Stimulated activated memory B cell treated with anti-CD40 and anti-IgM and Interleukin-4, amounts not matched to agents 10 μg/mL and 1 μg/mL and 100 μg/mL, for 72 hours (primary cell): ENCODE measurements around the gene TAF3.

Source experiments
- ATAC-seq: fragments of 150-1000 bp; cut with Tn5 transposase; 2 replicates; pipeline ENCODE4 v1.10.0; 2021
- H3K27ac Mint-ChIP-seq: one replicate; pipeline ENCODE4 v1.8.0; 2022; ENCODE audit warnings: mild to moderate bottlenecking, mixed read lengths
- H3K27me3 Mint-ChIP-seq: one replicate; pipeline ENCODE4 v1.8.0; 2022; ENCODE audit warnings: mixed read lengths
- H3K36me3 Mint-ChIP-seq: one replicate; pipeline ENCODE4 v1.8.0; 2022; ENCODE audit warnings: mixed read lengths
- H3K4me1 Mint-ChIP-seq: one replicate; pipeline ENCODE4 v1.8.0; 2022; ENCODE audit warnings: mixed read lengths
- H3K4me3 Mint-ChIP-seq: one replicate; pipeline ENCODE4 v1.8.0; 2022; ENCODE audit warnings: mild to moderate bottlenecking, moderate library complexity, mixed read lengths
- H3K9me3 Mint-ChIP-seq: one replicate; pipeline ENCODE4 v1.8.0; 2022; ENCODE audit warnings: mixed read lengths

The TAF3 gene

DNA sequence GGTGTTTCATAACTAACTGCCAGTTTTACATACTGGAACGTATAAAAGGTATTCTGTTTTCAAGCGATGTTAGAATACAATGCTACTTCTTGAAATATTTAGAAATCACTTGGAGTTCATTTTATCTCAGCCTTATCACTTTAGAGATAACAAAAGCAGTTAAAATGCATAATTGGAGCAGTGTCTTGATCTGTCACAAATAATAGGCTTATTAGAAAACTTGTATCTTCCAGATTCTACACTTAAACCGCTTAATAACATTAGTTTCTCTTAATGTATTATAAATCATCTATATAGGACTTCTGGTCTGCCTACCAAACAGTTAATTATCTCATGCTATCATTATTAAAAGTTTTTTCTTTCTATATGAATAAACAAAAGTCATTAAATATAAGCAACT, 104.4 kb downstream of the TAF3 start:
- Mint-ChIP-seq H3K9me3 (no peaks in the 10 kb centered on the region), H3K4me3 (no peak overlapping the region), H3K4me1 (no peaks in the 10 kb centered on the region), H3K27me3 (no peaks in the 10 kb centered on the region), H3K36me3 (peaks cover 5% of the 10 kb centered on the region), H3K27ac (no peak overlapping the region)
- no peak for ATAC-seq

GRCh38 chr10:7928536-7928935, 110.2 kb downstream of the TAF3 start:
- no peak overlapping the region for H3K27ac Mint-ChIP-seq
- H3K27me3 Mint-ChIP-seq: no peaks in the 10 kb centered on the region
- H3K4me1 Mint-ChIP-seq: no peaks in the 10 kb centered on the region
- no peak for ATAC-seq
- H3K9me3 Mint-ChIP-seq: no peaks in the 10 kb centered on the region
- H3K4me3 Mint-ChIP-seq: no peak overlapping the region
- H3K36me3 Mint-ChIP-seq: peaks cover 15% of the 10 kb centered on the region

DNA sequence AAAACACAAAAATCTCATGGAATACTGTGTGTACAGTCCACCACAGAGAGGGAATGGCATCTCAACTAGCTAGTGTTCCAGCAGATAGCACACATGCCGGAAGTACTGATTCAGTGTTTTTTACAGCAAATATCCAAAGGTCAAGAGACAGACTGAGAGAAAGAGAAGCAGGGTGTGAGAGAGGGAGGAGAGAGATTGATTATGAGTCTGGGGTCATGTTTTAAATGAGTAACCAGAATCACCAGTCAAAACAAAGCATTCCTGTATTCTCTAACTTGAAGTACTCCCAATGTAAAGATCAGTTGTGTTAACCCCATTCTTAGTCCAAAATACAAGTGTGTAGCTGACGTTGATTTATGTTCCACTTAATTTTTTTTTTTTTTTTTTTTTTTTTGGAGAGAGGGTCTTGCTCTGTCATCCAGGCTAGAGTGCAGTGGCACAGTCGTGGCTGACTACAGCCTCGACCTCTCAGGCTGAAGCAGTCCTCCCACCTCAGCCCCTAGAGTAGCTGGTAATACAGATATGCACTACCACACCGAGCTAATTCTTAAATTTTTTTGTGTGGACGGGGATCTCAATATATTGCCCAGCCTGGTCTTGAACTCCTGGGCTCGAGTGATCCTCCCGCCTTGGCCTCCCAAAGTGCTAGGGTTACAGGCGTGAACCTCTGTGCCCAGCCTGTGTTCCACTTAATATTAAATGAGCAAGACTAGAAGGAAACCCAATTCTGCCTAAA, 114.2 kb downstream of the TAF3 start:
- Mint-ChIP-seq H3K4me3 (no peak overlapping the region), H3K36me3 (peaks cover 30% of the 10 kb centered on the region)

DNA sequence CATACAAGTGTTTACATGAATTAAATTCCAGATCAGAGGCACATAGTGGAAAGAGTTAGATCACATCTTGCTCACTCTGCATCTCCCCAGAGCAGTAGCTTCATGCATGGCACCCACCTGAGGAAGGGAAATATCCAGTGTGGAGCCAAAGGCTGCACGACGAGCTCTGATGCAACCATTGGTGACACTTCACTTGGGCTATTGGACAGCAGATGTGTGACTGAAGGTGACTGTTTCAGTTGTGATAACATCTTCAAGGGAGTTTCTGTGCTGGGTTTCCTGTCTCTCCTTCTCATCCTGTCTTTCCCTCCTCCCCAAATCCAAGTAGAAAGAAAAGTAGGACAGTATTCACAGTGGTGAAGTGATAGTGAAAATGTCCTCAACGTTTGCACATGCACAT, 115.0 kb downstream of the TAF3 start:
- Mint-ChIP-seq H3K4me1 (no peaks in the 10 kb centered on the region), H3K27me3 (no peaks in the 10 kb centered on the region), H3K9me3 (peaks cover 11% of the 10 kb centered on the region), H3K36me3 (peaks cover 38% of the 10 kb centered on the region), H3K4me3 (no peak overlapping the region), H3K27ac (no peak overlapping the region)
- ATAC-seq: no peak

More for the DNA sequence above, 114.2 kb downstream of the TAF3 start:
- H3K9me3 Mint-ChIP-seq: peaks cover 8% of the 10 kb centered on the region
- H3K27me3 Mint-ChIP-seq: no peaks in the 10 kb centered on the region
- no peaks in the 10 kb centered on the region for H3K4me1 Mint-ChIP-seq
- ATAC-seq: no peak
- H3K27ac Mint-ChIP-seq: no peak overlapping the region

GRCh38 chr10:7933757-7934156, 115.5 kb downstream of the TAF3 start:
- Mint-ChIP-seq H3K27me3 (no peaks in the 10 kb centered on the region), H3K36me3 (peaks cover 43% of the 10 kb centered on the region)

GRCh38 chr10:7937315-7937945, 119.1 kb downstream of the TAF3 start:
- ATAC-seq: no peak
- peaks cover 62% of the 10 kb centered on the region for H3K36me3 Mint-ChIP-seq

More at GRCh38 chr10:7933757-7934156, 115.5 kb downstream of the TAF3 start:
- ATAC-seq: no peak
- Mint-ChIP-seq H3K9me3 (peaks cover 16% of the 10 kb centered on the region), H3K27ac (no peak overlapping the region), H3K4me3 (no peak overlapping the region), H3K4me1 (no peaks in the 10 kb centered on the region)

DNA sequence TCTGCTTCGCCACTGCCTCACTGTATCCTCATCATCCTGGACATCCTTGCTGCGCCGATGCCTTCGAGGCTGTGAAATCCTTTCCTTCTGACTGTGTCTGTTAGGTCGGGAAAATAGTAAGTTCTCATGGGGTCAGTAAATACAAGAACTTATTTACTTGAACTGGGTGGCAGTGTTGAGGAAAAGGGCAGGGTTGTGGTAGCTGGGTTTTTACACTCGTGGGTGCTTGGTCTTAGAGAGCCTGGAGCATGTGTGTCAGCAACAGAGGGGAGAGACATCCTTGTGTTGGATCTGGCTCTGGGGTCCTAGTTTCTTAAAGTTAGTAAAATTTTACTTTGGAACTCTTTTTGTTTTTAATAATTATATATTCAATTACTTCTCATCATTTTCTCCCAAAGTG, 123.3 kb downstream of the TAF3 start:
- Mint-ChIP-seq H3K27ac (no peak overlapping the region), H3K36me3 (peaks cover 66% of the 10 kb centered on the region), H3K4me1 (peaks cover 26% of the 10 kb centered on the region), H3K4me3 (no peak overlapping the region), H3K9me3 (peaks cover 20% of the 10 kb centered on the region), H3K27me3 (no peaks in the 10 kb centered on the region)
- no peak for ATAC-seq

More at GRCh38 chr10:7937315-7937945, 119.1 kb downstream of the TAF3 start:
- Mint-ChIP-seq H3K27me3 (no peaks in the 10 kb centered on the region), H3K4me1 (peaks cover 11% of the 10 kb centered on the region), H3K9me3 (peaks cover 24% of the 10 kb centered on the region), H3K4me3 (no peak overlapping the region), H3K27ac (no peak overlapping the region)

GRCh38 chr10:7942316-7942715, 124.0 kb downstream of the TAF3 start:
- H3K4me1 Mint-ChIP-seq: peaks cover 29% of the 10 kb centered on the region
- no peaks in the 10 kb centered on the region for H3K27me3 Mint-ChIP-seq
- no peak overlapping the region for H3K4me3 Mint-ChIP-seq
- peaks cover 64% of the 10 kb centered on the region for H3K36me3 Mint-ChIP-seq
- H3K9me3 Mint-ChIP-seq: peaks cover 16% of the 10 kb centered on the region
- no peak overlapping the region for H3K27ac Mint-ChIP-seq
- ATAC-seq: no peak

- H3K4me1 Mint-ChIP-seq: peaks cover 33% of the 10 kb centered on the region
- H3K9me3 Mint-ChIP-seq: peaks cover 16% of the 10 kb centered on the region
- H3K36me3 Mint-ChIP-seq: peaks cover 63% of the 10 kb centered on the region
- no peak for ATAC-seq
- H3K4me3 Mint-ChIP-seq: no peak overlapping the region
- H3K27ac Mint-ChIP-seq: no peak overlapping the region
- no peaks in the 10 kb centered on the region for H3K27me3 Mint-ChIP-seq
These were observed 124.6 kb downstream of the TAF3 start for GRCh38 chr10:7942859-7943258.

- H3K9me3 Mint-ChIP-seq: peaks cover 6% of the 10 kb centered on the region
- H3K4me3 Mint-ChIP-seq: no peak overlapping the region
- no peak for ATAC-seq
- peaks cover 54% of the 10 kb centered on the region for H3K36me3 Mint-ChIP-seq
- peaks cover 38% of the 10 kb centered on the region for H3K4me1 Mint-ChIP-seq
- H3K27ac Mint-ChIP-seq: no peak overlapping the region
- no peaks in the 10 kb centered on the region for H3K27me3 Mint-ChIP-seq
These were observed 125.8 kb downstream of the TAF3 start for GRCh38 chr10:7944215-7944480.

- no peak for ATAC-seq
- Mint-ChIP-seq H3K27me3 (no peaks in the 10 kb centered on the region), H3K4me3 (no peak overlapping the region), H3K27ac (no peak overlapping the region), H3K36me3 (peaks cover 50% of the 10 kb centered on the region), H3K9me3 (peaks cover 3% of the 10 kb centered on the region), H3K4me1 (peaks cover 38% of the 10 kb centered on the region)
These were observed 126.2 kb downstream of the TAF3 start for GRCh38 chr10:7944537-7944936.

DNA sequence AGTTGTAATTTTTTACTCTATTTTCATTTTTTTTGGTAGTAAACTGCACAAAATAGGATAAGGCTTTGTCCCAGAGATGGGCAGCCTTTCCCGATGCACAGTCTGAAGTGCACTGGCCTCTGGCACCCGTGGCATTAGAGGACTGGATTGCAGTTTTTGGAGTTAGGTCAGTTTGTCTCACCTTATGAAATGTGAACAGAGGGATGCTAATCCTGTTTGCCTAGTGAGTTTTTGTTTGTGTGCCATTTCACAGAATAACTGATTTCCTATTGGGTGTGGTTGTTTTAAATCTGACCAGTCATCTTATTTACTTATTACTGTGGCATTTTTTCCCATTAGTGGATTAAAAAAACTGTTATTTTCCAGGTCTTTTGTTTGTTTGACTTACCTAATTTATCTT, 126.7 kb downstream of the TAF3 start:
- Mint-ChIP-seq H3K4me1 (peaks cover 41% of the 10 kb centered on the region), H3K4me3 (no peak overlapping the region), H3K36me3 (peaks cover 49% of the 10 kb centered on the region), H3K9me3 (no peaks in the 10 kb centered on the region), H3K27me3 (no peaks in the 10 kb centered on the region), H3K27ac (no peak overlapping the region)
- no peak for ATAC-seq

- Mint-ChIP-seq H3K9me3 (no peaks in the 10 kb centered on the region), H3K27me3 (no peaks in the 10 kb centered on the region), H3K4me3 (no peak overlapping the region), H3K4me1 (peaks cover 42% of the 10 kb centered on the region), H3K27ac (no peak overlapping the region), H3K36me3 (peaks cover 48% of the 10 kb centered on the region)
- ATAC-seq: no peak
These were observed 127.3 kb downstream of the TAF3 start for GRCh38 chr10:7945469-7946187.

GRCh38 chr10:7948371-7949000, 130.2 kb downstream of the TAF3 start:
- Mint-ChIP-seq H3K4me3 (no peak overlapping the region), H3K9me3 (no peaks in the 10 kb centered on the region), H3K4me1 (peaks cover 42% of the 10 kb centered on the region), H3K27me3 (no peaks in the 10 kb centered on the region), H3K27ac (no peak overlapping the region), H3K36me3 (peaks cover 34% of the 10 kb centered on the region)
- no peak for ATAC-seq

DNA sequence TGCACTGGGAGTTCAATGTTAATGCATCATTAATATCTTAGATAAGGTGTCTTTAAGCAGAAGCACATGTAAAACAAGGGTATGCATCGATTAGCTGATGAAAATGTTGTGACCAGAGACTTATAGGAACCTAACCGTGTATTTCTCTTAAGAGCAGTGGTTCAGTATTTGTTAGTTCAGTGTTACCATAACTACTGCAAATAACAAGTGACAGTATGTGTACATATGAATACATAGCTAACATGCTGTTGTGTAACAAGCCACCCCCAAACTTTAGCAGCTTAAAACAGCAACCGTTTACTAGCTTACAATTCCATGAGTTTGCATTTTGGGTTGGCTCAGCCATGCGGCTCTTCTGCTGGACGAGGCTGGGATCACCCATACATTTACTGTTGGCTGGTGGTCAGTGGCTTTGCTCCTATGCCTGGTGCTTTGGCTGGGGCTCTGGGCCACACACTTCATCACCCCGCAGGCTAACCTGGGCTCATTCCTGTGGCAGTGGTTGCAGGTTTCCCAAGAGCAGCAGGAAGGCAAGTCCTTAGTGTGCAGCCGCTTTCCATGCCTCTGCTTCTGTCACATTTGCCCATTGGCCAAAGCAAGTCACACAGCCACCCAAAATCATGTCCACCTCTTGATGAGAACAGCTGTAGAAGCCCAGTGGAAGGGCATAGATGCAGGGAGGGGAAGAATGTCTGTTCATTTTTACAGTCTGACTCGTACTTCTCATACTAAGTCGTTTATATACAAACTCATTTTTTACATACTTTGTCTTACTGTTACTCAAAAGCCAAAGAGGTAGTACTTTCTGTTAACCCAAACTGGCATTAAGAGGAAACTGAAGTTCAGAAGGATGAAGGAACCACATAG, 132.9 kb downstream of the TAF3 start:
- Mint-ChIP-seq H3K27ac (no peak overlapping the region), H3K27me3 (no peaks in the 10 kb centered on the region), H3K9me3 (no peaks in the 10 kb centered on the region), H3K4me1 (peaks cover 39% of the 10 kb centered on the region), H3K4me3 (no peak overlapping the region), H3K36me3 (peaks cover 21% of the 10 kb centered on the region)
- ATAC-seq: no peak
